PC-9 (cell line): ENCODE data around the gene FUBP1. TPM values are rescaled to one million over a fixed set of nuclear protein-coding genes. Genes with fewer than 3 reads are reported as not detected.
"Not testable (repeated sequence)": the region's sequence is repeated elsewhere in the genome, so short reads cannot be mapped to it uniquely, and the experiment has no call there.

Experiments used
- Bru-seq: library from RNA; stranded (reverse); fragments of 400-500 nt; gene quantifications from one replicate; lab custom pipeline; 2021; lab: Mats Ljungman, UMichigan
- BruChase-seq, 2 experiments: library from RNA; stranded (reverse); fragments of 400-500 nt; gene quantifications; one replicate each; lab custom pipeline; 2021; lab: Mats Ljungman, UMichigan
- BruUV-seq: library from RNA; stranded (reverse); fragments of 400-500 nt; replicated peaks from 2 replicates; lab custom pipeline; 2021; lab: Mats Ljungman, UMichigan
- CTCF ChIA-PET: fragments of 300-600 bp; sonication (Branson Sonifier 250); formaldehyde crosslinking; loops from one replicate; lab custom pipeline; 2022; ENCODE audit warnings: antibody characterized with exemption; lab: Charles Lee
- POLR2A ChIA-PET: fragments of 300-600 bp; sonication (Branson Sonifier 250); formaldehyde crosslinking; loops from one replicate; lab custom pipeline; 2022; ENCODE audit warnings: antibody characterized with exemption; ENCODE audit not compliant: unreplicated experiment; lab: Charles Lee
- DNase-seq, 2 experiments: peaks; one replicate each; pipeline versions ENCODE4 v3.0.0 to v3.0.0-alpha.2; 2015 to 2022; ENCODE audit warnings: mixed read lengths in 1 of 2
- H2AFZ ChIP-seq: fragments of 200-600 bp; sonication (generic); 2 replicates; pipeline ENCODE4 v1.8.1; 2017; ENCODE audit warnings: antibody characterized with exemption
- H3F3A ChIP-seq: fragments of 200-600 bp; sonication (generic); 2 replicates; pipeline ENCODE4 v1.8.1; 2017; ENCODE audit warnings: antibody characterized with exemption, mild to moderate bottlenecking, low read depth; ENCODE audit not compliant: insufficient read depth
- H3K27ac ChIP-seq: fragments of 200-600 bp; sonication (generic); 2 replicates; pipeline ENCODE4 v1.6.1; 2016; ENCODE audit warnings: mixed run types
- H3K27me3 ChIP-seq: fragments of 200-600 bp; sonication (generic); 2 replicates; pipeline ENCODE4 v1.6.1; 2016; ENCODE audit warnings: low read depth, mixed run types; ENCODE audit not compliant: insufficient read depth
- H3K36me3 ChIP-seq: fragments of 200-600 bp; sonication (generic); 2 replicates; pipeline ENCODE4 v1.6.1; 2016; ENCODE audit warnings: low read depth, mixed run types
- H3K4me1 ChIP-seq: fragments of 200-600 bp; sonication (generic); replicated peaks from 2 replicates; pipeline ENCODE4 v1.6.1; 2016; ENCODE audit warnings: mixed run types; ENCODE audit not compliant: insufficient read depth
- H3K4me2 ChIP-seq: fragments of 200-600 bp; sonication (generic); 2 replicates; pipeline ENCODE4 v1.6.1; 2017; ENCODE audit warnings: mixed run types
- H3K4me3 ChIP-seq: fragments of 200-600 bp; sonication (generic); 2 replicates; pipeline ENCODE4 v1.6.1; 2016; ENCODE audit warnings: mixed run types
- H3K79me2 ChIP-seq: fragments of 200-600 bp; sonication (generic); 2 replicates; pipeline ENCODE4 v1.6.1; 2017; ENCODE audit warnings: low read depth, mixed run types
- H3K9me2 ChIP-seq: fragments of 200-600 bp; sonication (generic); 2 replicates; pipeline ENCODE4 v1.8.1; 2017; ENCODE audit warnings: mild to moderate bottlenecking; ENCODE audit not compliant: insufficient read depth
- H3K9me3 ChIP-seq: fragments of 200-600 bp; sonication (generic); 2 replicates; pipeline ENCODE4 v1.8.1; 2016; ENCODE audit warnings: low read depth; ENCODE audit not compliant: insufficient read depth
- H4K20me1 ChIP-seq: fragments of 200-600 bp; sonication (generic); 2 replicates; pipeline ENCODE4 v1.8.1; 2017; ENCODE audit not compliant: insufficient read depth
- CTCF ChIP-seq: fragments of 200-600 bp; sonication (generic); conservative IDR thresholded peaks from 2 replicates; pipeline ENCODE4 v1.6.1; 2017; ENCODE audit warnings: mixed run types, antibody characterized with exemption, mild to moderate bottlenecking, moderate library complexity
- EZH2 ChIP-seq: fragments of 200-600 bp; sonication (generic); IDR thresholded peaks from 2 replicates; pipeline ENCODE4 v1.8.0; 2017; ENCODE audit warnings: antibody characterized with exemption, low read depth
- intact Hi-C: fragments of 100-400 bp; cut with micrococcal nuclease; formaldehyde crosslinking; loops from one replicate; pipeline ENCODE4 v1.10.0; 2022; ENCODE audit not compliant: unreplicated experiment
- long read RNA-seq: library from polyadenylated mRNA; stranded (forward); transcript quantifications from one replicate; pipeline ENCODE4 v2.0.0, GENCODE V29; 2022
- total RNA-seq: library from RNA; stranded (reverse); gene quantifications from 2 replicates; pipeline ENCODE4 v1.2.3, GENCODE V29; 2021

Gene FUBP1
- total RNA-seq (101 and 152 TPM in 2 replicates), Bru-seq, nascent RNA (percentile 99 among the genes with signal in this experiment), BruChase-seq, experiment 1, labeled RNA remaining after a 2-hour chase (percentile 98 among the genes with signal in this experiment), BruChase-seq, experiment 2, labeled RNA remaining after a 6-hour chase (percentile 97 among the genes with signal in this experiment)
- long read RNA-seq, transcript FUBP1-203 (20 exons, 2,378 nt): major isoform, 14 of 72 reads
- long read RNA-seq, partial matches to known transcripts: 12 of 72 reads
- long read RNA-seq, other reads (novel, unspliced or antisense): 46 of 72 reads

GRCh38 chr1:77978969-77979876 is at the start of gene FUBP1:
FUBP1 (minus strand) TSS chr1:77979072; CDS start chr1:77979004, 68 bp downstream.
- peak within 1 kb of the TSS; percentile 91 for H3K4me2 ChIP-seq
- H3K27ac ChIP-seq: peak within 1 kb of the TSS; percentile 98
- H3K36me3 ChIP-seq: peaks cover 43% of the 10 kb centered on the region
- no peaks in the 10 kb centered on the region for H3K27me3 ChIP-seq
- H2AFZ ChIP-seq: peak within 1 kb of the TSS; percentile 83
- peak; percentile 93 to 97 for DNase-seq
- H3K4me3 ChIP-seq: peak within 1 kb of the TSS; percentile 80
- H3K4me1 ChIP-seq: peaks cover 36% of the 10 kb centered on the region
- ChIA-PET CTCF (interaction anchor here (1.1 to 2.4 kb wide), 3 partner anchors 25 to 135 kb away, joined by 3 to 11 read pairs (median 10); partner anchors contain the start of gene DNAJB4), POLR2A (interaction anchor here (0.6 to 2.1 kb wide), 11 partner anchors 11 to 1085 kb away, joined by 3 to 77 read pairs (median 5); partner anchors contain the start of genes DNAJB4 and MIGA1)
- TSS peak; percentile 73 for BruUV-seq
- no peaks in the 10 kb centered on the region for H3K9me3 ChIP-seq
- intact Hi-C loops: loop anchor here (1.0 kb wide), 2 partner anchors 25 to 135 kb away; partner anchors contain the start of gene DNAJB4
- peaks cover 36% of the 10 kb centered on the region; the same call in 1 of the 2 replicates for H3F3A ChIP-seq
- no peaks in the 10 kb centered on the region for H3K9me2 ChIP-seq
- H3K79me2 ChIP-seq: peaks cover 80% of the 10 kb centered on the region
- H4K20me1 ChIP-seq: peaks cover 38% of the 10 kb centered on the region
- TF ChIP-seq EZH2 (no peak), CTCF (peak; percentile 68)

GRCh38 chr1:78021134-78021533 is 42.3 kb upstream of the FUBP1 start:
- DNase-seq, BruUV-seq, H3K9me2 ChIP-seq, intact Hi-C loops, H3K9me3 ChIP-seq, H3K4me3 ChIP-seq, H4K20me1 ChIP-seq, H3K4me1 ChIP-seq, H2AFZ ChIP-seq, H3K27ac ChIP-seq, H3K27me3 ChIP-seq, H3F3A ChIP-seq, H3K36me3 ChIP-seq, CTCF ChIA-PET, H3K4me2 ChIP-seq, H3K79me2 ChIP-seq: not testable (repeated sequence)
- POLR2A ChIA-PET: interaction anchor here (0.8 kb wide), 1 partner anchor 78 kb away, joined by 7 read pairs; no protein-coding TSS in a partner anchor

GRCh38 chr1:78019024-78019423 is 40.2 kb upstream of the FUBP1 start:
- H2AFZ ChIP-seq: no peak overlapping the region
- H4K20me1 ChIP-seq: no peaks in the 10 kb centered on the region
- H3K4me1 ChIP-seq: no peaks in the 10 kb centered on the region
- H3K4me3 ChIP-seq: no peak overlapping the region
- CTCF ChIA-PET: no interaction called here
- H3K9me2 ChIP-seq: no peaks in the 10 kb centered on the region; the same call in 1 of the 2 replicates
- BruUV-seq: no TSS peak
- peaks cover 12% of the 10 kb centered on the region; the same call in 1 of the 2 replicates for H3K36me3 ChIP-seq
- TF ChIP-seq CTCF (no peak), EZH2 (no peak)
- no peak overlapping the region for H3K4me2 ChIP-seq
- no peaks in the 10 kb centered on the region for H3K9me3 ChIP-seq
- POLR2A ChIA-PET: no interaction called here
- H3K27me3 ChIP-seq: no peaks in the 10 kb centered on the region
- no peak for DNase-seq
- no peaks in the 10 kb centered on the region for H3F3A ChIP-seq
- intact Hi-C loops: no loop called here
- no peak overlapping the region for H3K27ac ChIP-seq
- no peaks in the 10 kb centered on the region for H3K79me2 ChIP-seq
